Measurements from ENCODE around the gene MCC. TPM values are rescaled to one million over a fixed set of nuclear protein-coding genes. Genes with fewer than 3 reads are reported as not detected.

The MCC gene
- total RNA-seq, 3 donors from 2014 or later = 24.3 to 46.5 (median 29.4) TPM

- Histone ChIP-seq H3K36me3 (no peaks in the 10 kb centered on the region), H3K4me1 (no peaks in the 10 kb centered on the region), H3K4me3 (no peak overlapping the region), H3K27ac (no peak overlapping the region), H3K27me3 (no peaks in the 10 kb centered on the region), H3K9me3 (no peaks in the 10 kb centered on the region)
- intact Hi-C loops (cut with DNase I; ENCODE audit: low total_unique reads) = loop anchor here (10.0 kb wide), 1 partner anchor 133 kb away; no protein-coding TSS in a partner anchor
- DNase-seq (ENCODE audit: low spot score in 2 of 2) = no peak
- TF ChIP-seq POLR2A (IDR thresholded peaks at IDR 0.05) (no peak), CTCF (IDR thresholded peaks at IDR 0.05) (no peak), POLR2AphosphoS5 (IDR thresholded peaks at IDR 0.05) (no peak)
Measured at GRCh38 chr5:113507601-113508000, 19.3 kb upstream of the MCC start.

- Histone ChIP-seq H3K36me3 (no peaks in the 10 kb centered on the region), H3K27me3 (no peaks in the 10 kb centered on the region), H3K4me1 (no peaks in the 10 kb centered on the region), H3K4me3 (no peak overlapping the region), H3K27ac (no peak overlapping the region), H3K9me3 (no peaks in the 10 kb centered on the region)
- intact Hi-C loops (cut with DNase I; ENCODE audit: low total_unique reads) = loop anchor here (10.0 kb wide), 1 partner anchor 130 kb away; no protein-coding TSS in a partner anchor
- TF ChIP-seq POLR2AphosphoS5 (IDR thresholded peaks at IDR 0.05) = no peak
- TF ChIP-seq CTCF (IDR thresholded peaks at IDR 0.05) = no peak
- no peak for TF ChIP-seq POLR2A (IDR thresholded peaks at IDR 0.05)
- no peak for DNase-seq (ENCODE audit: low spot score in 2 of 2)
Measured at GRCh38 chr5:113505181-113505580, 16.9 kb upstream of the MCC start.

- intact Hi-C loops (cut with DNase I; ENCODE audit: low total_unique reads) = loop anchor here (10.0 kb wide), 1 partner anchor 128 kb away; no protein-coding TSS in a partner anchor
Measured at GRCh38 chr5:113503146-113503545, 14.9 kb upstream of the MCC start.

GRCh38 chr5:113502073-113502472 is 13.8 kb upstream of the MCC start:
- intact Hi-C loops (cut with DNase I; ENCODE audit: low total_unique reads) = loop anchor here (10.0 kb wide), 1 partner anchor 127 kb away; no protein-coding TSS in a partner anchor
- DNase-seq (ENCODE audit: low spot score in 2 of 2) = no peak
- no peak overlapping the region for H3K27ac ChIP-seq
- TF ChIP-seq POLR2A (IDR thresholded peaks at IDR 0.05) (no peak), CTCF (IDR thresholded peaks at IDR 0.05) (no peak), POLR2AphosphoS5 (IDR thresholded peaks at IDR 0.05) (no peak)
- H3K4me3 ChIP-seq = no peak overlapping the region
- no peaks in the 10 kb centered on the region for H3K4me1 ChIP-seq
- H3K36me3 ChIP-seq = no peaks in the 10 kb centered on the region
- H3K27me3 ChIP-seq = no peaks in the 10 kb centered on the region
- no peaks in the 10 kb centered on the region for H3K9me3 ChIP-seq

More at GRCh38 chr5:113503146-113503545, 14.9 kb upstream of the MCC start:
- Histone ChIP-seq H3K4me1 (no peaks in the 10 kb centered on the region), H3K36me3 (no peaks in the 10 kb centered on the region), H3K9me3 (no peaks in the 10 kb centered on the region), H3K27me3 (no peaks in the 10 kb centered on the region), H3K4me3 (no peak overlapping the region), H3K27ac (no peak overlapping the region)
- no peak for DNase-seq (ENCODE audit: low spot score in 2 of 2)
- no peak for TF ChIP-seq CTCF (IDR thresholded peaks at IDR 0.05)
- no peak for TF ChIP-seq POLR2AphosphoS5 (IDR thresholded peaks at IDR 0.05)
- TF ChIP-seq POLR2A (IDR thresholded peaks at IDR 0.05) = no peak

GRCh38 chr5:113495422-113495841 is 7.2 kb upstream of the MCC start:
- H3K27me3 ChIP-seq = no peaks in the 10 kb centered on the region
- TF ChIP-seq POLR2AphosphoS5 (IDR thresholded peaks at IDR 0.05) (no peak), POLR2A (IDR thresholded peaks at IDR 0.05) (no peak), CTCF (IDR thresholded peaks at IDR 0.05) (no peak)
- H3K27ac ChIP-seq = no peak overlapping the region
- intact Hi-C loops (cut with DNase I; ENCODE audit: low total_unique reads) = no loop called here
- H3K9me3 ChIP-seq = peaks cover 0 to 5% of the 10 kb centered on the region in 2 donors
- H3K36me3 ChIP-seq = no peaks in the 10 kb centered on the region
- H3K4me1 ChIP-seq = no peaks in the 10 kb centered on the region
- no peak for DNase-seq (ENCODE audit: low spot score in 2 of 2)
- H3K4me3 ChIP-seq = no peak overlapping the region

All from breast epithelium (tissue), 4 donors.